Fibroblast of the aortic adventitia (primary cell): ENCODE measurements around the gene U2AF2. TPM values are rescaled to one million over a fixed set of nuclear protein-coding genes. Genes with fewer than 3 reads are reported as not detected.

Source experiments
- DNase-seq: peaks from one replicate; pipeline ENCODE4 v3.0.0-alpha.2; 2010; ENCODE audit warnings: low read depth
- H3K4me3 ChIP-seq: 2 replicates; pipeline ENCODE4 v1.5.1; 2011; ENCODE audit warnings: low read depth, mild to moderate bottlenecking, control low read depth, low read length, moderate library complexity
- total RNA-seq: library from RNA; depleted of rRNA; stranded (reverse); fragments of >200 nt; gene quantifications from 2 replicates; pipeline ENCODE4 v1.2.3, GENCODE V29; 2012; ENCODE audit warnings: low replicate concordance
- TF ChIP-seq, protein P1 (sequence below): IDR thresholded peaks from 2 replicates; pipeline ENCODE4 v1.5.1; 2011; ENCODE audit warnings: mild to moderate bottlenecking, low read length, control low read depth, inconsistent platforms; ENCODE audit not compliant: insufficient read depth

The U2AF2 gene
- total RNA-seq, 1 donor = 71.4 TPM

- TF ChIP-seq, protein P1, sequence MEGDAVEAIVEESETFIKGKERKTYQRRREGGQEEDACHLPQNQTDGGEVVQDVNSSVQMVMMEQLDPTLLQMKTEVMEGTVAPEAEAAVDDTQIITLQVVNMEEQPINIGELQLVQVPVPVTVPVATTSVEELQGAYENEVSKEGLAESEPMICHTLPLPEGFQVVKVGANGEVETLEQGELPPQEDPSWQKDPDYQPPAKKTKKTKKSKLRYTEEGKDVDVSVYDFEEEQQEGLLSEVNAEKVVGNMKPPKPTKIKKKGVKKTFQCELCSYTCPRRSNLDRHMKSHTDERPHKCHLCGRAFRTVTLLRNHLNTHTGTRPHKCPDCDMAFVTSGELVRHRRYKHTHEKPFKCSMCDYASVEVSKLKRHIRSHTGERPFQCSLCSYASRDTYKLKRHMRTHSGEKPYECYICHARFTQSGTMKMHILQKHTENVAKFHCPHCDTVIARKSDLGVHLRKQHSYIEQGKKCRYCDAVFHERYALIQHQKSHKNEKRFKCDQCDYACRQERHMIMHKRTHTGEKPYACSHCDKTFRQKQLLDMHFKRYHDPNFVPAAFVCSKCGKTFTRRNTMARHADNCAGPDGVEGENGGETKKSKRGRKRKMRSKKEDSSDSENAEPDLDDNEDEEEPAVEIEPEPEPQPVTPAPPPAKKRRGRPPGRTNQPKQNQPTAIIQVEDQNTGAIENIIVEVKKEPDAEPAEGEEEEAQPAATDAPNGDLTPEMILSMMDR = no peak
- peak within 1 kb of the TSS; percentile 91 for H3K4me3 ChIP-seq
- DNase-seq = peak; percentile 94
Observed at GRCh38 chr19:55674841-55675660, 20.2 kb downstream of the U2AF2 start, which contains the start of gene EPN1. TSS of gene EPN1 (plus strand) at chr19:55675226. CDS start at chr19:55678628, 3,402 bp downstream.

GRCh38 chr19:55675661-55676354, 21.0 kb downstream of the U2AF2 start:
- peak overlapping the region; percentile 91 for H3K4me3 ChIP-seq
- TF ChIP-seq, protein P1 = no peak
- no peak for DNase-seq

DNA sequence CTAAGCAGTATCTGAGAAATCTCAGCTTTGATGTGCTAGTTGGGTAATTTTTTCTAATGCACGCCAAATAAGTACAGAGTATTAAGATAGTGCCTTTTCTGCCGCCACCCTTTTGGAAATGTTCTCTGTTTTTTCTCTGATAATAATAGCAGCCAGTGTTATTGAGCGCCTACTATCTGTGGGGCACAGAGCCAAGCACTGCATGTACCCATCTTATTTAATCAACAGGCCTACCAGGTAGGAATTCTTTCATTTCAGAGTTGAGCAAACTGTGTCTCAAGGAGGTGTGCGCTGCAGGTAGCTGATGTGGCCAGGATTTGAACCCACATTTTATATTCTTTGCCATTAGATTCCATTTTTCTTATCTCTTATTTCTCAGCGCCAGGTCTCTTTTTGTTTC, 21.5 kb downstream of the U2AF2 start:
- TF ChIP-seq, protein P1 = peak; percentile 14
- peak overlapping the region; percentile 91 for H3K4me3 ChIP-seq
- DNase-seq = peak; percentile 49

GRCh38 chr19:55676889-55677505, 22.2 kb downstream of the U2AF2 start:
- peak overlapping the region; percentile 91 for H3K4me3 ChIP-seq
- no peak for DNase-seq
- TF ChIP-seq, protein P1 = no peak

GRCh38 chr19:55677572-55678028, 22.8 kb downstream of the U2AF2 start:
- TF ChIP-seq, protein P1 = no peak
- DNase-seq = no peak
- H3K4me3 ChIP-seq = no peak overlapping the region

GRCh38 chr19:55678121-55678671, 23.4 kb downstream of the U2AF2 start:
- no peak overlapping the region for H3K4me3 ChIP-seq
- no peak for DNase-seq
- TF ChIP-seq, protein P1 = no peak
